Measurements from ENCODE around the gene RPS6KA5.

The RPS6KA5 gene

GRCh38 chr14:90867501-90867900 lies 192.9 kb downstream of the RPS6KA5 start:
- no peak for ATAC-seq
- TF ChIP-seq TOX (CRISPR knock-in tag; IDR thresholded peaks at IDR 0.05; ENCODE audit: borderline replicate concordance) (no peak), CSRNP3 (CRISPR knock-in tag; IDR thresholded peaks at IDR 0.05) (no peak), ISL1 (CRISPR knock-in tag; IDR thresholded peaks at IDR 0.05) (no peak), PPARA (CRISPR knock-in tag; IDR thresholded peaks at IDR 0.05; ENCODE audit: borderline replicate concordance) (no peak), CREB5 (CRISPR knock-in tag; IDR thresholded peaks at IDR 0.05; ENCODE audit: low read depth) (no peak), TCF4 (CRISPR knock-in tag; IDR thresholded peaks at IDR 0.05; ENCODE audit: borderline replicate concordance) (no peak), BACH2 (CRISPR knock-in tag; IDR thresholded peaks at IDR 0.05; ENCODE audit: borderline replicate concordance) (no peak), ZNF8 (CRISPR knock-in tag; IDR thresholded peaks at IDR 0.05) (no peak), ZC3H10 (CRISPR knock-in tag; IDR thresholded peaks at IDR 0.05) (no peak)
- TF ChIP-seq, protein P1, sequence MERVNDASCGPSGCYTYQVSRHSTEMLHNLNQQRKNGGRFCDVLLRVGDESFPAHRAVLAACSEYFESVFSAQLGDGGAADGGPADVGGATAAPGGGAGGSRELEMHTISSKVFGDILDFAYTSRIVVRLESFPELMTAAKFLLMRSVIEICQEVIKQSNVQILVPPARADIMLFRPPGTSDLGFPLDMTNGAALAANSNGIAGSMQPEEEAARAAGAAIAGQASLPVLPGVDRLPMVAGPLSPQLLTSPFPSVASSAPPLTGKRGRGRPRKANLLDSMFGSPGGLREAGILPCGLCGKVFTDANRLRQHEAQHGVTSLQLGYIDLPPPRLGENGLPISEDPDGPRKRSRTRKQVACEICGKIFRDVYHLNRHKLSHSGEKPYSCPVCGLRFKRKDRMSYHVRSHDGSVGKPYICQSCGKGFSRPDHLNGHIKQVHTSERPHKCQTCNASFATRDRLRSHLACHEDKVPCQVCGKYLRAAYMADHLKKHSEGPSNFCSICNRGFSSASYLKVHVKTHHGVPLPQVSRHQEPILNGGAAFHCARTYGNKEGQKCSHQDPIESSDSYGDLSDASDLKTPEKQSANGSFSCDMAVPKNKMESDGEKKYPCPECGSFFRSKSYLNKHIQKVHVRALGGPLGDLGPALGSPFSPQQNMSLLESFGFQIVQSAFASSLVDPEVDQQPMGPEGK (CRISPR knock-in tag; IDR thresholded peaks at IDR 0.05; ENCODE audit: borderline replicate concordance) = no peak
- TF ChIP-seq, protein P2, sequence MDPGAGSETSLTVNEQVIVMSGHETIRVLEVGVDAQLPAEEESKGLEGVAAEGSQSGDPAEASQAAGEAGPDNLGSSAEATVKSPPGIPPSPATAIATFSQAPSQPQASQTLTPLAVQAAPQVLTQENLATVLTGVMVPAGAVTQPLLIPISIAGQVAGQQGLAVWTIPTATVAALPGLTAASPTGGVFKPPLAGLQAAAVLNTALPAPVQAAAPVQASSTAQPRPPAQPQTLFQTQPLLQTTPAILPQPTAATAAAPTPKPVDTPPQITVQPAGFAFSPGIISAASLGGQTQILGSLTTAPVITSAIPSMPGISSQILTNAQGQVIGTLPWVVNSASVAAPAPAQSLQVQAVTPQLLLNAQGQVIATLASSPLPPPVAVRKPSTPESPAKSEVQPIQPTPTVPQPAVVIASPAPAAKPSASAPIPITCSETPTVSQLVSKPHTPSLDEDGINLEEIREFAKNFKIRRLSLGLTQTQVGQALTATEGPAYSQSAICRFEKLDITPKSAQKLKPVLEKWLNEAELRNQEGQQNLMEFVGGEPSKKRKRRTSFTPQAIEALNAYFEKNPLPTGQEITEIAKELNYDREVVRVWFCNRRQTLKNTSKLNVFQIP (CRISPR knock-in tag; IDR thresholded peaks at IDR 0.05; ENCODE audit: borderline replicate concordance, low read depth) = no peak

DNA sequence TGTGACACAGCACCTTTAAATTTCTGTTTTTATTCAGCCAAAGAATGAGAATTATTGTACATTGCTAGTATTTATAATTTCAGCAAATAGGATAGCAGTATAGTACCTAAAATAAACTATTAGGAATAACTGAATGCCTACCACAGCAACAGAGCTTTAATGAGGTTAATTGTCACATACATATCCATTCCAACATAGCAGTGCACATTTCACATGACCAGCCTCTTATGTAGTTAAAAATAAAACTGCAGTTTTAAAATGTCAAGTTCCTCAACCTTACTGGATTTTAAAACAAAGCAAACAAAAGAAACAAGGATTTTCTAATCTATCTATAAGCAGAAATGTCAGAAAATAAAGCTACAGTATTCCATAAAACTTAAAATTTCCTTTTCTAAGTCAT lies 193.6 kb downstream of the RPS6KA5 start:
- TF ChIP-seq, protein P3, sequence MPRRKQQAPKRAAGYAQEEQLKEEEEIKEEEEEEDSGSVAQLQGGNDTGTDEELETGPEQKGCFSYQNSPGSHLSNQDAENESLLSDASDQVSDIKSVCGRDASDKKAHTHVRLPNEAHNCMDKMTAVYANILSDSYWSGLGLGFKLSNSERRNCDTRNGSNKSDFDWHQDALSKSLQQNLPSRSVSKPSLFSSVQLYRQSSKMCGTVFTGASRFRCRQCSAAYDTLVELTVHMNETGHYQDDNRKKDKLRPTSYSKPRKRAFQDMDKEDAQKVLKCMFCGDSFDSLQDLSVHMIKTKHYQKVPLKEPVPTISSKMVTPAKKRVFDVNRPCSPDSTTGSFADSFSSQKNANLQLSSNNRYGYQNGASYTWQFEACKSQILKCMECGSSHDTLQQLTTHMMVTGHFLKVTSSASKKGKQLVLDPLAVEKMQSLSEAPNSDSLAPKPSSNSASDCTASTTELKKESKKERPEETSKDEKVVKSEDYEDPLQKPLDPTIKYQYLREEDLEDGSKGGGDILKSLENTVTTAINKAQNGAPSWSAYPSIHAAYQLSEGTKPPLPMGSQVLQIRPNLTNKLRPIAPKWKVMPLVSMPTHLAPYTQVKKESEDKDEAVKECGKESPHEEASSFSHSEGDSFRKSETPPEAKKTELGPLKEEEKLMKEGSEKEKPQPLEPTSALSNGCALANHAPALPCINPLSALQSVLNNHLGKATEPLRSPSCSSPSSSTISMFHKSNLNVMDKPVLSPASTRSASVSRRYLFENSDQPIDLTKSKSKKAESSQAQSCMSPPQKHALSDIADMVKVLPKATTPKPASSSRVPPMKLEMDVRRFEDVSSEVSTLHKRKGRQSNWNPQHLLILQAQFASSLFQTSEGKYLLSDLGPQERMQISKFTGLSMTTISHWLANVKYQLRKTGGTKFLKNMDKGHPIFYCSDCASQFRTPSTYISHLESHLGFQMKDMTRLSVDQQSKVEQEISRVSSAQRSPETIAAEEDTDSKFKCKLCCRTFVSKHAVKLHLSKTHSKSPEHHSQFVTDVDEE (CRISPR knock-in tag; IDR thresholded peaks at IDR 0.05) = no peak
- TF ChIP-seq ESRRG (CRISPR knock-in tag; IDR thresholded peaks at IDR 0.05) = no peak
- no peak for TF ChIP-seq ZNF565 (CRISPR knock-in tag; conservative IDR thresholded peaks at IDR 0.05; ENCODE audit: low read depth)
- TF ChIP-seq GLIS3 (CRISPR knock-in tag; IDR thresholded peaks at IDR 0.05) = no peak
- TF ChIP-seq CSRNP3 (CRISPR knock-in tag; IDR thresholded peaks at IDR 0.05) = no peak
- TF ChIP-seq CSDC2 (CRISPR knock-in tag; IDR thresholded peaks at IDR 0.05) = no peak
- TF ChIP-seq, protein P1 (CRISPR knock-in tag; IDR thresholded peaks at IDR 0.05; ENCODE audit: borderline replicate concordance) = no peak
- no peak for ATAC-seq

DNA sequence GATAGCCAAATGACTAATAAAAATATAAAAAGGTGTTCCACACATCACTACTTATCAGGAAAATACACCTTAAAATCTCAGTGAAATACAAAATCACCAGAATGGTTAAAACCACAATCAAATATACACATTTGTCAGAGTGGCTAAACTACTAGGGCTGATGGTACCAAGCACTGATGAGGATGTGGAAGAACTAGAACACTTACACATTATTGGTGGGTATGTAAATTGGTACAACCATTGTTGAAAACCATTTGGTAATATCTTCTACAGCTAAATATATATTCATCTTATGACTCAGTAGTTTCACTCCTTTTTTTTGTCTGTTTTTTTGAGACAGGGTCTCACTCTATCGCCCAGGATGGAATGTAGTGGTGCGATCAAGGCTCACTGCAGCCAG lies 195.7 kb downstream of the RPS6KA5 start:
- ATAC-seq = no peak
- TF ChIP-seq ZNF8 (CRISPR knock-in tag; IDR thresholded peaks at IDR 0.05) (no peak), ISL1 (CRISPR knock-in tag; IDR thresholded peaks at IDR 0.05) (no peak), SNAI2 (CRISPR knock-in tag; IDR thresholded peaks at IDR 0.05) (no peak), ZFP30 (CRISPR knock-in tag; IDR thresholded peaks at IDR 0.05) (no peak), RARB (CRISPR knock-in tag; IDR thresholded peaks at IDR 0.05) (no peak), ZC3H10 (CRISPR knock-in tag; IDR thresholded peaks at IDR 0.05) (no peak), CREB5 (CRISPR knock-in tag; IDR thresholded peaks at IDR 0.05; ENCODE audit: low read depth) (no peak), TCF4 (CRISPR knock-in tag; IDR thresholded peaks at IDR 0.05; ENCODE audit: borderline replicate concordance) (no peak), CSRNP3 (CRISPR knock-in tag; IDR thresholded peaks at IDR 0.05) (no peak)
- TF ChIP-seq, protein P1 (CRISPR knock-in tag; IDR thresholded peaks at IDR 0.05; ENCODE audit: borderline replicate concordance) = no peak
